ENCODE results near the gene LRRC14B.

LRRC14B gene

GRCh38 chr5:182126-182525, 9.2 kb upstream of the LRRC14B start:
- no peak overlapping the region for H4K5ac ChIP-seq (ENCODE audit: low read length)
- H3K4me1 ChIP-seq (ENCODE audit: control insufficient read depth, low read depth, low read length) = peaks cover 2% of the 10 kb centered on the region
- H3K9ac ChIP-seq (ENCODE audit: low read length) = no peak overlapping the region
- H2AK5ac ChIP-seq (ENCODE audit: low read length) = no peak overlapping the region
- H3K4me2 ChIP-seq (ENCODE audit: low read length) = no peak overlapping the region
- H2BK120ac ChIP-seq (ENCODE audit: low read depth, low read length) = no peak overlapping the region
- H3K79me2 ChIP-seq (ENCODE audit: control insufficient read depth, insufficient read depth, low read length) = no peaks in the 10 kb centered on the region
- peaks cover 6% of the 10 kb centered on the region for H3K36me3 ChIP-seq (ENCODE audit: control insufficient read depth, insufficient read depth, low read length)
- H2BK5ac ChIP-seq (ENCODE audit: low read length) = no peak overlapping the region
- H2BK15ac ChIP-seq (replicated peaks; ENCODE audit: low read depth) = no peak overlapping the region
- no peak overlapping the region for H3K27ac ChIP-seq (ENCODE audit: low read depth, low read length)
- H3K4ac ChIP-seq (ENCODE audit: low read depth, low read length) = no peak overlapping the region
- H3K18ac ChIP-seq (ENCODE audit: low read length) = no peak overlapping the region
- DNase-seq = no peak
- no peak overlapping the region for H3K23ac ChIP-seq (ENCODE audit: low read length)
- no peak overlapping the region for H4K8ac ChIP-seq (ENCODE audit: low read depth, low read length)
- no peaks in the 10 kb centered on the region for H3K79me1 ChIP-seq (ENCODE audit: low read length)
- no peaks in the 10 kb centered on the region for H3K27me3 ChIP-seq (ENCODE audit: insufficient read depth, low read length, poor library complexity)
- H3K4me3 ChIP-seq (ENCODE audit: low read length) = no peak overlapping the region
- H3K56ac ChIP-seq (ENCODE audit: low read length) = no peak overlapping the region
- no CpG with 5 or more reads among the region's 12 CpGs for WGBS (ENCODE audit: extremely low coverage, insufficient coverage, low lambda C conversion rate)

GRCh38 chr5:184471-184870, 6.8 kb upstream of the LRRC14B start:
- Histone ChIP-seq H3K4me3 (ENCODE audit: low read length) (no peak overlapping the region), H3K9ac (ENCODE audit: low read length) (no peak overlapping the region), H2BK120ac (ENCODE audit: low read depth, low read length) (no peak overlapping the region), H2AK5ac (ENCODE audit: low read length) (no peak overlapping the region), H3K4me2 (ENCODE audit: low read length) (no peak overlapping the region), H4K5ac (ENCODE audit: low read length) (no peak overlapping the region), H2BK5ac (ENCODE audit: low read length) (no peak overlapping the region), H3K18ac (ENCODE audit: low read length) (no peak overlapping the region), H3K56ac (ENCODE audit: low read length) (no peak overlapping the region), H3K27ac (ENCODE audit: low read depth, low read length) (no peak overlapping the region), H3K4me1 (ENCODE audit: control insufficient read depth, low read depth, low read length) (peaks cover 2% of the 10 kb centered on the region), H3K4ac (ENCODE audit: low read depth, low read length) (no peak overlapping the region), H3K79me2 (ENCODE audit: control insufficient read depth, insufficient read depth, low read length) (no peaks in the 10 kb centered on the region), H3K23ac (ENCODE audit: low read length) (no peak overlapping the region), H3K79me1 (ENCODE audit: low read length) (no peaks in the 10 kb centered on the region), H2BK15ac (replicated peaks; ENCODE audit: low read depth) (no peak overlapping the region), H4K8ac (ENCODE audit: low read depth, low read length) (no peak overlapping the region), H3K27me3 (ENCODE audit: insufficient read depth, low read length, poor library complexity) (no peaks in the 10 kb centered on the region), H3K36me3 (ENCODE audit: control insufficient read depth, insufficient read depth, low read length) (peaks cover 6% of the 10 kb centered on the region)
- WGBS (ENCODE audit: extremely low coverage, insufficient coverage, low lambda C conversion rate) = no CpG with 5 or more reads among the region's 7 CpGs
- DNase-seq = no peak

DNA sequence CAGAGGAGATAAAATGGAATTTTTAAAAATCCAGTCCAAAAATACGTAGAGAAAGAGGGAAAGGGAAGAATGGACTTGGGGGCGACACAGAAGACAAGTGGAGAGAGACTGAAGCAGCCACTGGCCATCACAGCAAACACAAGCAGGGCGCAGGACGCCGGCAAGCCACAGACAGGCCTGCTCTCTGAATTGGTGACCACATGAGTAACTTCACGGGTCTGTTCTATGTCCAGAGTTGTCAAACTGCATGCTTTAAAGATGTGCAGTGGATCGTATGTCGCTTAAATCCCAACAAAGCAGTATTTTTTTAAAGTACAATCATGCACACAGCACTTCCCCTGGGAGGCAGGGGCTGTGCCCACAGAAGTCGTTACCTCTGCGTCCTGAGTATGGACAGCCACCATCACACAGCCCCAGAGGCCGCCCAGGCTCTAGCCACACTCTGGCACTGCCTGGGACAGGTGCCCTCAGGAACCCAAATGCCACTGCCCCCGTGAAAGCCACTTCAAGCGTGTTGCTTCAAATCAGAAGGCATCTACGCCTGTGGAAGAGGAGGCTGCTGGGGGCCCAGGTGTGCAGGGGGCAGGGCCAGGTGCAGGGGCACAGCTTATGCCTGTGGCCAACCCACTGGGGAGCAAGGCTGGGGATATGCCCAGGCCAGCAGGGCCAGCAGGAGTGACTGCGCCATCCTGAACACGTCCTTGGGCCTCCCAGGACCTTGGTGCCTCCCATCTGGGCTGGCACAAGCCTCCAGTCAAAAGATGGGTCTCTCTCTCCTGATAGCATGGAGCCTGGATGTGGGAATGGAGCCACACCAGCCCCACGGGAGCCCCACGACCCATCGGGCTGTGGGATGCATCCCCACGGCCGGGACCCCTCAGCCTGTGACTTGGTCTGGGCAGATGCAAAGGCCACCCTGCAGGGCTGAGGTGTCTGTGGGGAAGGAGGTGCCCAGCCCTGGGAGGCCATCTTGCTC, 5.9 kb upstream of the LRRC14B start:
- H3K27me3 ChIP-seq (ENCODE audit: insufficient read depth, low read length, poor library complexity) = no peaks in the 10 kb centered on the region
- no peak overlapping the region for H3K4me2 ChIP-seq (ENCODE audit: low read length)
- H2BK120ac ChIP-seq (ENCODE audit: low read depth, low read length) = no peak overlapping the region
- H4K8ac ChIP-seq (ENCODE audit: low read depth, low read length) = no peak overlapping the region
- no peak overlapping the region for H2BK15ac ChIP-seq (replicated peaks; ENCODE audit: low read depth)
- no CpG with 5 or more reads among the region's 21 CpGs for WGBS (ENCODE audit: extremely low coverage, insufficient coverage, low lambda C conversion rate)
- H3K18ac ChIP-seq (ENCODE audit: low read length) = no peak overlapping the region
- H2BK5ac ChIP-seq (ENCODE audit: low read length) = no peak overlapping the region
- H3K23ac ChIP-seq (ENCODE audit: low read length) = no peak overlapping the region
- H3K4ac ChIP-seq (ENCODE audit: low read depth, low read length) = no peak overlapping the region
- H3K56ac ChIP-seq (ENCODE audit: low read length) = no peak overlapping the region
- no peak for DNase-seq
- H3K9ac ChIP-seq (ENCODE audit: low read length) = no peak overlapping the region
- H3K27ac ChIP-seq (ENCODE audit: low read depth, low read length) = no peak overlapping the region
- H3K79me1 ChIP-seq (ENCODE audit: low read length) = no peaks in the 10 kb centered on the region
- H3K4me3 ChIP-seq (ENCODE audit: low read length) = no peak overlapping the region
- no peak overlapping the region for H2AK5ac ChIP-seq (ENCODE audit: low read length)
- no peak overlapping the region for H4K5ac ChIP-seq (ENCODE audit: low read length)
- H3K36me3 ChIP-seq (ENCODE audit: control insufficient read depth, insufficient read depth, low read length) = peaks cover 6% of the 10 kb centered on the region
- peaks cover 1% of the 10 kb centered on the region for H3K4me1 ChIP-seq (ENCODE audit: control insufficient read depth, low read depth, low read length)
- H3K79me2 ChIP-seq (ENCODE audit: control insufficient read depth, insufficient read depth, low read length) = no peaks in the 10 kb centered on the region

DNA sequence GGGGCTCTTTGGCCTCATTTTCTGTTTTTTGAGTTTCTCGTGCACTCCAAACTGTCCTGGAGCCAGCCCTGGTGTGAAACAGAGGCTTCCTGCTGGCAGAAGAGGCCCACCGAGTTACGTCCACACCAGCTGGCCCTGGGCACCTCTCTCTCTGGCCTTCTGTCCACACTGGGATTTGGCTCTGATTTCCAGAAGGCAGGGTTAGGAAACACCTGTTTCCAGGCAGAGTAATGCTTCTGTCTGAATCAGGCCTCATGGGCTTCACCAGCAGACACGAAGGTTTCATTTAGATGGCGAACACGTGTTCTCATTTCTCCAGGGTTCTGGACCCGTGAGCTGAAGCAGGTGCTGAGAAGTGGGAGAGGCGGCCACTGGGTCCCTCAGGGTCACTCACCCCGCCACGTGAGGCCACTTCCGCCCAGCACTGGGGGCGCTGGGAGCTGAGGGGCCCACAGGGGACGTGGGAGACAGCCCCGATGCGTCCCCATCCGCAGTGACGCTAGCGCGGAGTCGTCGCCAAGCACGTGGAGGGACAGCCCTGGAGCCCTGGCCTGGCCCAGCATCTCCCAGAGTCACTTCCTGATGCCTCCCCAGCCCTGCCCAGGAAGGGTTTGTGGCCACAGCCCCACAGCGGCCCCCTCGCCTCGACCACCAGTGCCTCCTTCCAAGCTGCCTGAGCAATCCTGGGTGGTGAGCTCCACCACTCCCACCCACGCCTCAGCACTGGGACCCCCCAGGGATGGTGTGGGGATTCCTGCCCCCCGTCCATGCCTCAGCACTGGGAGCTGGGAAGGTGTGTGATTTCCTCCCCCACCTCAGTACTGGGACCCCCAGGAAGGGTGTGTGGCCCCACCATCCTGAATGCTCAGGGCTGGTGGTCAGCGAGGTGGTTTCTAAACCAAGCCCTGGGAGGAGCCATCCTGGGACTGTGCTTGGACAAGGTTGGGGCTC, 4.9 kb upstream of the LRRC14B start:
- Histone ChIP-seq H3K9ac (ENCODE audit: low read length) (no peak overlapping the region), H2BK5ac (ENCODE audit: low read length) (no peak overlapping the region), H3K36me3 (ENCODE audit: control insufficient read depth, insufficient read depth, low read length) (peaks cover 4% of the 10 kb centered on the region), H4K8ac (ENCODE audit: low read depth, low read length) (no peak overlapping the region), H2BK120ac (ENCODE audit: low read depth, low read length) (no peak overlapping the region), H3K23ac (ENCODE audit: low read length) (no peak overlapping the region), H3K4me1 (ENCODE audit: control insufficient read depth, low read depth, low read length) (no peaks in the 10 kb centered on the region), H3K27me3 (ENCODE audit: insufficient read depth, low read length, poor library complexity) (no peaks in the 10 kb centered on the region), H3K18ac (ENCODE audit: low read length) (no peak overlapping the region), H4K5ac (ENCODE audit: low read length) (no peak overlapping the region), H3K4ac (ENCODE audit: low read depth, low read length) (no peak overlapping the region), H3K4me3 (ENCODE audit: low read length) (no peak overlapping the region), H2BK15ac (replicated peaks; ENCODE audit: low read depth) (no peak overlapping the region), H3K56ac (ENCODE audit: low read length) (no peak overlapping the region), H3K27ac (ENCODE audit: low read depth, low read length) (no peak overlapping the region), H3K4me2 (ENCODE audit: low read length) (no peak overlapping the region), H3K79me2 (ENCODE audit: control insufficient read depth, insufficient read depth, low read length) (no peaks in the 10 kb centered on the region), H2AK5ac (ENCODE audit: low read length) (no peak overlapping the region), H3K79me1 (ENCODE audit: low read length) (no peaks in the 10 kb centered on the region)
- WGBS (ENCODE audit: extremely low coverage, insufficient coverage, low lambda C conversion rate) = no CpG with 5 or more reads among the region's 28 CpGs
- no peak for DNase-seq

GRCh38 chr5:187042-187431, 4.3 kb upstream of the LRRC14B start:
- H4K8ac ChIP-seq (ENCODE audit: low read depth, low read length) = no peak overlapping the region
- no peak overlapping the region for H3K4me2 ChIP-seq (ENCODE audit: low read length)
- no peaks in the 10 kb centered on the region for H3K4me1 ChIP-seq (ENCODE audit: control insufficient read depth, low read depth, low read length)
- H3K79me1 ChIP-seq (ENCODE audit: low read length) = no peaks in the 10 kb centered on the region
- no peak overlapping the region for H3K23ac ChIP-seq (ENCODE audit: low read length)
- H3K56ac ChIP-seq (ENCODE audit: low read length) = no peak overlapping the region
- H3K79me2 ChIP-seq (ENCODE audit: control insufficient read depth, insufficient read depth, low read length) = no peaks in the 10 kb centered on the region
- no peak overlapping the region for H4K5ac ChIP-seq (ENCODE audit: low read length)
- H3K27ac ChIP-seq (ENCODE audit: low read depth, low read length) = no peak overlapping the region
- no peak overlapping the region for H2AK5ac ChIP-seq (ENCODE audit: low read length)
- no peak overlapping the region for H3K9ac ChIP-seq (ENCODE audit: low read length)
- no peak overlapping the region for H2BK15ac ChIP-seq (replicated peaks; ENCODE audit: low read depth)
- H2BK120ac ChIP-seq (ENCODE audit: low read depth, low read length) = no peak overlapping the region
- H3K4me3 ChIP-seq (ENCODE audit: low read length) = no peak overlapping the region
- H2BK5ac ChIP-seq (ENCODE audit: low read length) = no peak overlapping the region
- no peak overlapping the region for H3K18ac ChIP-seq (ENCODE audit: low read length)
- no CpG with 5 or more reads among the region's 13 CpGs for WGBS (ENCODE audit: extremely low coverage, insufficient coverage, low lambda C conversion rate)
- no peak for DNase-seq
- no peaks in the 10 kb centered on the region for H3K27me3 ChIP-seq (ENCODE audit: insufficient read depth, low read length, poor library complexity)
- H3K36me3 ChIP-seq (ENCODE audit: control insufficient read depth, insufficient read depth, low read length) = peaks cover 4% of the 10 kb centered on the region
- H3K4ac ChIP-seq (ENCODE audit: low read depth, low read length) = no peak overlapping the region

All from mesendoderm (in vitro differentiated cells).